Suprapubic skin (tissue), 3 donors: ENCODE data around the gene SLC24A4.
"Not testable (repeated sequence)": the region's sequence is repeated elsewhere in the genome, so short reads cannot be mapped to it uniquely, and the experiment has no call there.

ENCODE experiments used
- CTCF ChIP-seq, 2 donors: fragments of 200-600 bp in 1 of 2; fragments of 450-650 bp in 1 of 2; sonication (generic) in 1 of 2; IDR thresholded peaks; one replicate each; pipeline ENCODE4 v1.5.1; 2016 to 2019; ENCODE audit warnings: antibody characterized with exemption in 2 of 2, mild to moderate bottlenecking in 1 of 2, moderate library complexity in 1 of 2
- POLR2A ChIP-seq, 2 donors: fragments of 450-650 bp; IDR thresholded peaks; one replicate each; pipeline ENCODE4 v1.6.1; 2017; ENCODE audit warnings: antibody characterized with exemption in 2 of 2, mild to moderate bottlenecking in 2 of 2, moderate library complexity in 2 of 2

GRCh38 chr14:92402500-92402899 is 79.5 kb downstream of the SLC24A4 start:
- TF ChIP-seq CTCF, POLR2A (IDR thresholded peaks at IDR 0.05): not testable (repeated sequence)
